GM18526 (cell line): Measurements from ENCODE around the gene LIPC.

Experiments
- POLR2A ChIP-seq: IDR thresholded peaks from 3 replicates; pipeline ENCODE4 v1.6.1; 2011; ENCODE audit not compliant: insufficient read length; ENCODE audit errors: extremely low read depth

The LIPC gene

GRCh38 chr15:58469432-58470353 lies 37.9 kb downstream of the LIPC start:
- no peak for TF ChIP-seq POLR2A

- TF ChIP-seq POLR2A = no peak
These were observed 39.6 kb downstream of the LIPC start for GRCh38 chr15:58471348-58471747.

- no peak for TF ChIP-seq POLR2A
These were observed 40.4 kb downstream of the LIPC start for GRCh38 chr15:58472221-58472620.

GRCh38 chr15:58472821-58473581 lies 41.2 kb downstream of the LIPC start:
- TF ChIP-seq POLR2A = no peak

GRCh38 chr15:58473724-58474123 lies 41.9 kb downstream of the LIPC start:
- TF ChIP-seq POLR2A = no peak

GRCh38 chr15:58474741-58475323 lies 43.0 kb downstream of the LIPC start:
- no peak for TF ChIP-seq POLR2A

- TF ChIP-seq POLR2A = no peak
These were observed 44.1 kb downstream of the LIPC start for GRCh38 chr15:58475573-58476524.

- no peak for TF ChIP-seq POLR2A
These were observed 44.9 kb downstream of the LIPC start for GRCh38 chr15:58476525-58477162.

GRCh38 chr15:58477170-58477569 lies 45.4 kb downstream of the LIPC start:
- no peak for TF ChIP-seq POLR2A

GRCh38 chr15:58478035-58478434 lies 46.2 kb downstream of the LIPC start:
- TF ChIP-seq POLR2A = no peak

- no peak for TF ChIP-seq POLR2A
These were observed 46.8 kb downstream of the LIPC start for GRCh38 chr15:58478579-58478978.

- no peak for TF ChIP-seq POLR2A
These were observed 48.1 kb downstream of the LIPC start for GRCh38 chr15:58479941-58480340.

GRCh38 chr15:58483376-58483775 lies 51.6 kb downstream of the LIPC start:
- TF ChIP-seq POLR2A = no peak

GRCh38 chr15:58484791-58485600 lies 53.2 kb downstream of the LIPC start:
- no peak for TF ChIP-seq POLR2A

- no peak for TF ChIP-seq POLR2A
These were observed 54.3 kb downstream of the LIPC start for GRCh38 chr15:58486062-58486461.
